HepG2 (cell line): ENCODE results near the gene GNB3. TPM values are rescaled to one million over a fixed set of nuclear protein-coding genes. Genes with fewer than 3 reads are reported as not detected.
A peak's percentile ranks its signal among the peaks of the same experiment; 100 is the strongest.
"Not testable (repeated sequence)": the region's sequence is repeated elsewhere in the genome, so short reads cannot be mapped to it uniquely, and the experiment has no call there.

Source experiments
- ATAC-seq: fragments of 200-7000 bp; cut with Tn5 transposase; 3 replicates; pipeline ENCODE4 v1.9.1; 2020; ENCODE audit warnings: mild to moderate bottlenecking, moderate library complexity
- BruUV-seq: library from RNA; stranded (reverse); fragments of 400-500 nt; replicated peaks from 2 replicates; lab custom pipeline; 2021; lab: Mats Ljungman, UMichigan
- CTCF ChIA-PET: fragments of 300-600 bp; formaldehyde crosslinking; extraction: SDS; loops from one replicate; lab custom pipeline; 2021; ENCODE audit warnings: low total read pairs, inconsistent platforms, low intra/inter-chr PET ratio; lab: Yijun Ruan, JAX
- POLR2A ChIA-PET: fragments of 350-600 bp; sonication (Branson Sonifier 250); formaldehyde crosslinking; loops from one replicate; lab custom pipeline; 2020; ENCODE audit warnings: antibody characterized with exemption, inconsistent platforms; lab: Yijun Ruan, JAX
- DNase-seq: peaks from one replicate; pipeline ENCODE4 v3.0.0-alpha.2; 2015; ENCODE audit warnings: low spot score
- FAIRE-seq: peaks from 3 replicates; lab custom pipeline; 2011; peaks lifted over from hg19 to GRCh38; lab: Jason Lieb, UNC
- H2AFZ ChIP-seq: one replicate; pipeline ENCODE4 v1.6.1; 2011; ENCODE audit warnings: low read length, inconsistent platforms
- H3K27ac ChIP-seq: fragments of 300-600 bp; 3 replicates; pipeline ENCODE4 v1.8.0; 2011; ENCODE audit warnings: mixed run types, mild to moderate bottlenecking, mixed read lengths, low read length, inconsistent platforms; ENCODE audit not compliant: insufficient read depth; ENCODE audit errors: extremely low read length
- H3K27me3 ChIP-seq, 2 experiments: fragments of 200-600 bp in 1 of 2; 2 replicates in 1 of 2; 3 replicates in 1 of 2; pipeline versions ENCODE4 v1.6.0 to v1.8.0; 2011; ENCODE audit warnings: low read length in 2 of 2, mild to moderate bottlenecking in 2 of 2, moderate library complexity in 2 of 2, inconsistent platforms in 1 of 2; ENCODE audit not compliant: insufficient read depth in 2 of 2, control insufficient read depth in 1 of 2
- H3K36me3 ChIP-seq, 2 experiments: fragments of 200-600 bp in 1 of 2; replicated peaks in 1 of 2; 2 replicates in 1 of 2; 3 replicates in 1 of 2; pipeline versions ENCODE4 v1.5.1 to v1.8.0; 2011; ENCODE audit warnings: low read length in 2 of 2, inconsistent platforms in 1 of 2; ENCODE audit not compliant: insufficient read depth in 2 of 2, control insufficient read depth in 1 of 2
- H3K4me1 ChIP-seq: 2 replicates; pipeline ENCODE4 v1.5.1; 2012; ENCODE audit warnings: low read length, inconsistent platforms; ENCODE audit not compliant: insufficient read depth
- H3K4me2 ChIP-seq: 2 replicates; pipeline ENCODE4 v1.6.0; 2011; ENCODE audit warnings: low read depth, low read length, inconsistent platforms
- H3K4me3 ChIP-seq, 3 experiments: fragments of 200-600 bp in 1 of 3; sonication (generic), shearing (Covaris generic) in 1 of 3; replicated peaks in 1 of 3; 2 replicates each; pipeline ENCODE4 v1.5.1; 2011 to 2016; ENCODE audit warnings: low read length in 3 of 3, inconsistent platforms in 2 of 3, low read depth in 2 of 3, mild to moderate bottlenecking in 2 of 3, control low read depth in 1 of 3, mixed read lengths in 1 of 3; ENCODE audit not compliant: insufficient read depth in 1 of 3
- H3K79me2 ChIP-seq: one replicate; pipeline ENCODE4 v1.6.1; 2011; ENCODE audit warnings: low read length, inconsistent platforms; ENCODE audit not compliant: insufficient read depth
- H3K9ac ChIP-seq: 2 replicates; pipeline ENCODE4 v1.6.0; 2011; ENCODE audit warnings: mild to moderate bottlenecking, low read depth, low read length, inconsistent platforms; ENCODE audit not compliant: insufficient read depth
- H3K9me3 ChIP-seq: 2 replicates; pipeline ENCODE4 v1.5.1; 2012; ENCODE audit warnings: mild to moderate bottlenecking, low read length
- H4K20me1 ChIP-seq: 2 replicates; pipeline ENCODE4 v1.6.0; 2011; ENCODE audit warnings: inconsistent platforms, mild to moderate bottlenecking, low read length, moderate library complexity; ENCODE audit not compliant: insufficient read depth
- GTF2F1 ChIP-seq: fragments of 150-350 bp; IDR thresholded peaks from 2 replicates; pipeline ENCODE4 v1.6.1; 2014; ENCODE audit warnings: low read length
- IKZF4 ChIP-seq: sonication (generic); formaldehyde crosslinking; IDR thresholded peaks from 2 replicates; pipeline ENCODE4 v1.5.1; 2020; ENCODE audit warnings: borderline replicate concordance, mild to moderate bottlenecking, low read depth, missing genetic modification reagents; ENCODE audit errors: not compliant biosample characterization
- KLF16 ChIP-seq, 2 experiments: sonication (generic) in 1 of 2; formaldehyde crosslinking in 1 of 2; IDR thresholded peaks; 2 replicates each; pipeline versions ENCODE4 v1.6.1 to v1.8.0; 2016 to 2023; ENCODE audit warnings: missing genetic modification reagents in 2 of 2, missing compliant biosample characterization in 1 of 2
- SIX1 ChIP-seq: sonication (generic); formaldehyde crosslinking; IDR thresholded peaks from 2 replicates; pipeline ENCODE4 v1.4.0; 2020; ENCODE audit warnings: missing genetic modification reagents, borderline replicate concordance
- ZBTB7A ChIP-seq: sonication (generic); formaldehyde crosslinking; IDR thresholded peaks from 2 replicates; pipeline ENCODE4 v1.8.0; 2022; ENCODE audit warnings: mild to moderate bottlenecking, missing genetic modification reagents
- ZNF230 ChIP-seq: sonication (generic); formaldehyde crosslinking; IDR thresholded peaks from 2 replicates; pipeline ENCODE4 v1.4.0; 2020; ENCODE audit warnings: mild to moderate bottlenecking, missing genetic modification reagents
- ZNF616 ChIP-seq: sonication (generic); formaldehyde crosslinking; IDR thresholded peaks from 2 replicates; pipeline ENCODE4 v1.5.0; 2020; ENCODE audit warnings: low read depth, mild to moderate bottlenecking, missing genetic modification reagents
- ZNF782 ChIP-seq: sonication (generic); formaldehyde crosslinking; IDR thresholded peaks from 2 replicates; pipeline ENCODE4 v1.4.0; 2020; ENCODE audit warnings: missing genetic modification reagents, mild to moderate bottlenecking, borderline replicate concordance
- WGBS: methylation state at CpG from one replicate; pipeline ENCODE4 v1.1.6; 2017; ENCODE audit warnings: low lambda C conversion rate; 5-methylcytosine and 5-hydroxymethylcytosine counted together
- in situ Hi-C: cut with HindIII; loops from 2 replicates; pipeline ENCODE4 v1.10.0; 2017; ENCODE audit warnings: low pct_unique_long_range_greater_than_20kb; ENCODE audit not compliant: extremely low pct_ligation_motif_present
- intact Hi-C: fragments of 100-400 bp; cut with micrococcal nuclease; formaldehyde crosslinking; loops from one replicate; pipeline ENCODE4 v1.10.0; 2022; ENCODE audit not compliant: unreplicated experiment
- polyA plus RNA-seq, 8 experiments: library from polyadenylated mRNA; depleted of rRNA in 3 of 8; stranded (reverse) in 7 of 8; unstranded in 1 of 8; fragments of >200 nt; fragmentation: Illumina TruSeq in 4 of 8; extraction: Trizol in 4 of 8; gene quantifications; 2 replicates each; pipeline versions ENCODE4 v1.2.1 to v1.2.3, GENCODE V29; 2011 to 2016; ENCODE audit warnings: low read depth in 4 of 8, missing spikeins in 1 of 8, mixed read lengths in 1 of 8; ENCODE audit not compliant: insufficient read depth in 1 of 8
- total RNA-seq, 5 experiments: library from RNA; depleted of rRNA; stranded (reverse); fragments of >200 nt; fragmentation: Illumina TruSeq; extraction: Trizol; gene quantifications; 2 replicates each; pipeline ENCODE4 v1.2.3, GENCODE V29; 2016; ENCODE audit warnings: low read depth in 1 of 5
- TF ChIP-seq, protein P1 (sequence below): sonication (generic); formaldehyde crosslinking; IDR thresholded peaks from 2 replicates; pipeline ENCODE4 v1.5.0; 2020; ENCODE audit warnings: missing genetic modification reagents, mild to moderate bottlenecking, borderline replicate concordance

GNB3 gene
- total and polyA plus RNA-seq, 2 of the 13 experiments (the other 11 are each of a cell fraction or from before 2014, with no cell fraction given) = 1.3 to 3.6 TPM

DNA sequence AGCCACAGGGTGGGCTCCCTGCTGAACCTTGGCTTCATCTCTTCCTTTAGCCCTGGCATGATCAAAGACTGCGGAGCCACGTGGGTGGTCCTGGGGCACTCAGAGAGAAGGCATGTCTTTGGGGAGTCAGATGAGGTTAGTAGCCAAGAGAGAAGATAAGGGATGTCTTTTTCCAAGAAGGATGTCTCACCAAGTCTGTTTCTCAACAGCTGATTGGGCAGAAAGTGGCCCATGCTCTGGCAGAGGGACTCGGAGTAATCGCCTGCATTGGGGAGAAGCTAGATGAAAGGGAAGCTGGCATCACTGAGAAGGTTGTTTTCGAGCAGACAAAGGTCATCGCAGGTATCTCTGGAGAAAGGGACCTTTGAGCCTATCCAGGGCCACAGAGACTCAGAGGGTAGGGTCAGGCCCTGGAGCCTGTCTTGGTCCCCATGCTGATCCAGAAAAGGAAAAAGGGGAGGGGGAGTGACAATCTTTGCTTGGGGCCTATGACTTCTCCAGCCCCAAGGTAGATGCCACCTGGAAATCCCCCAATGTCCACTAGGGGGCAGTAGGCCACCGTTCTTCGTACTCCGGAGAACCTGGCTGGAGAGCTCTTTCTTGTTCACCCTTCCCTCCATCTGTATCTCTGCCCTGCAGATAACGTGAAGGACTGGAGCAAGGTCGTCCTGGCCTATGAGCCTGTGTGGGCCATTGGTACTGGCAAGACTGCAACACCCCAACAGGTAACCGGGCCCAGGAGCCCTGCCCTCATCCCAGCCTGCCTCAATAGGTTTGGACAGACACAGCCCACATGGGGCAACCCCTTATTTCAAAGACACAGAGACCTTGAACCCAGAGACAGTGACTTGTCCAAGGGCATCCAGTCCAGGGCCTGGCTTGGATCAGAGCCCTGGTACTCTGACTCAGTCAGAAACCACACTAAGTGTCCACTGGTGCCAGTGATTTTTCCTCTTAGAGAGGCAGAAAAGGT is 28.6 kb downstream of the GNB3 start (continued):
- TF ChIP-seq ZNF782 (CRISPR knock-in tag) (no peak), GTF2F1 (no peak), IKZF4 (CRISPR knock-in tag) (no peak), ZBTB7A (0 out of 2 replicates have a peak, but pooled peaks have one; percentile 25), KLF16 (CRISPR knock-in tag; IDR thresholded peaks at IDR 0.05) (no peak), ZNF230 (CRISPR knock-in tag) (no peak), SIX1 (CRISPR knock-in tag) (no peak), ZNF616 (CRISPR knock-in tag) (no peak)
- TF ChIP-seq, protein P1, sequence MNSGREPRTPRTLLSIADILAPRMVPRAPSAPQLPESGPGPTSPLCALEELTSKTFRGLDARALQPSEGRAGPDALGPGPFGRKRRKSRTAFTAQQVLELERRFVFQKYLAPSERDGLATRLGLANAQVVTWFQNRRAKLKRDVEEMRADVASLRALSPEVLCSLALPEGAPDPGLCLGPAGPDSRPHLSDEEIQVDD (CRISPR knock-in tag) = no peak

DNA sequence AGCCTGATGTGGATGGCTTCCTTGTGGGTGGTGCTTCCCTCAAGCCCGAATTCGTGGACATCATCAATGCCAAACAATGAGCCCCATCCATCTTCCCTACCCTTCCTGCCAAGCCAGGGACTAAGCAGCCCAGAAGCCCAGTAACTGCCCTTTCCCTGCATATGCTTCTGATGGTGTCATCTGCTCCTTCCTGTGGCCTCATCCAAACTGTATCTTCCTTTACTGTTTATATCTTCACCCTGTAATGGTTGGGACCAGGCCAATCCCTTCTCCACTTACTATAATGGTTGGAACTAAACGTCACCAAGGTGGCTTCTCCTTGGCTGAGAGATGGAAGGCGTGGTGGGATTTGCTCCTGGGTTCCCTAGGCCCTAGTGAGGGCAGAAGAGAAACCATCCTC is 29.6 kb downstream of the GNB3 start:
- H3K4me3 ChIP-seq, BruUV-seq, H3K9me3 ChIP-seq, FAIRE-seq, H2AFZ ChIP-seq, in situ Hi-C loops, H3K9ac ChIP-seq, intact Hi-C loops, H3K27ac ChIP-seq, ATAC-seq, DNase-seq, H3K27me3 ChIP-seq: not testable (repeated sequence)
- WGBS = 96% methylated on average over 2 of the region's 4 CpGs
- Histone ChIP-seq H3K4me1 (peaks cover 57% of the 10 kb centered on the region), H3K4me2 (peak overlapping the region; percentile 93; the same call in 1 of the 2 replicates), H4K20me1 (peaks cover 44% of the 10 kb centered on the region), H3K36me3 (peaks cover 8 to 16% of the 10 kb centered on the region in 2 experiments), H3K79me2 (peaks cover 29% of the 10 kb centered on the region)
- ChIA-PET CTCF (interaction anchor here (1.3 kb wide), 1 partner anchor 21 kb away, joined by 7 read pairs; no protein-coding TSS in a partner anchor), POLR2A (interaction anchor here (2.0 to 3.6 kb wide), 3 partner anchors 18 to 29 kb away, joined by 9 to 50 read pairs (median 30); partner anchors contain the start of genes CDCA3 and USP5)
